ENCODE measurements around the gene PHAF1.

Gene PHAF1

DNA sequence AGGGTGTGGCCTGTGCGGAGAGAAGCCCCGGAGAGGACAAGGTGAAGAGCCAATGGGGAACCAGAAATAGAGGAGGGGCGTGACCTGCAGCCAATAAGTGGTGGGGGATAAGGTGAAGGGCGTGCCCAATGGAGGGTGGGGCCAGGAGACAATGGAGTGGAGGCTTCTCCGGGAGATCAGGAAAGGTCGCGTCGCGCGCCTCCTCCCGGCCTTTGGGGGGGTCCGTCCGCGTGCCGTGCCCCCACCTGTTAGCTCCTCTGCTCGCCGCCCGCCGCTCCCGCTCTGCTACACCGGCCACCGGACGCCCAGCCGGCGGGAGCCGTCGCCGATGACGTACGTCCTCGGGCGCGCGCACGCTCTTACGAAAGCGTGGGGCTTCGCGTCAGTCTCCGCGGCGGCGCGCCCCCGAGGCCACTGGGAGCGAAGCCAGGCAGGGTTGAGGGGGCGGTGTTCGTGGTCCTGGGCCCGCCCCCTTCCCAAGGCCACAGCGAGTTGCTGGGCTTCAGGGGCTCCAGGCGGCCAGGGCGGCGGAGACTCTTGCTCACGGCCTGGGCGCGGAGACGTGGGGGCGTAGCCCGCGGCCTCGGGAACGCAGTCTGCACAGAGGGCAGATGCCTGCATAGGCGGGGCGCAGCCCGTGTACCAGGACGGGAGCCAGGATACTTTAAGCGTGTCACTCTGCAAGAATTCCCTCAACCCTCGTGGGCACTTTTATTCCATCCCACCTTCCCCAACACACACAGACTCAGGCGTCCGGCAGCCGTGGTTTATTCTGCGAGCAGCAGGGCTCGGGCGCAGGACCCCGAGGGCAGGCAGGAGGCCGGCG, 74.1 kb downstream of the PHAF1 start, which contains the start of gene MATCAP1:
Gene MATCAP1 (minus strand): TSS at position 337 of the 826 bp plus-strand sequence. CDS start 3,353 bp downstream, outside the sequence.
- DNase-seq, result peak; percentile 88

GRCh38 chr16:67184453-67184994, 74.8 kb downstream of the PHAF1 start:
- DNase-seq, result no peak

- peak; percentile 80 for DNase-seq
These were observed 75.4 kb downstream of the PHAF1 start for GRCh38 chr16:67184995-67185650.

DNA sequence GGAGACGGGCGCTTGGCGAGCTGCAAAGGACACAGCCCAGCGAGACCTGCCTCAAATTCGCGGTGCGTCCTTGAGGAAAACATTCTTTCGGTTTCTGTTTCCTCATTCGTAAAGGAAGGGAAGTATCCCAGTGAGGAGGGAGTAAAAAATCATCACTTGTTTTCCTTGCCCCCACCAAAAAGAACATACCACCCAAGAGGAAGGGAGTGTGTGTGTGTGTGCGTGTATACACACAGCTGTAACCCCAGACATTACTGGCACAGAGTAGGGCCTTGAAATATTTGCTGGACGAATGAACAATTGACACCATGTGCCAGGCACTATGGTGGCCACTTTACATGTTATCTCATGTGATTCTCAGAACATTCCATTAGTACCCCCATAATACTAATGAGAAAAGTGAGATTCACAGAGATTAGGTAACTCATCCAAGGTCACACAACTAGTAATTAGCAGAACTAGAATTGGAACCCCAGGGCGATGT, 76.0 kb downstream of the PHAF1 start:
- no peak for DNase-seq

GRCh38 chr16:67186550-67186950, 76.8 kb downstream of the PHAF1 start:
- DNase-seq, result no peak

DNA sequence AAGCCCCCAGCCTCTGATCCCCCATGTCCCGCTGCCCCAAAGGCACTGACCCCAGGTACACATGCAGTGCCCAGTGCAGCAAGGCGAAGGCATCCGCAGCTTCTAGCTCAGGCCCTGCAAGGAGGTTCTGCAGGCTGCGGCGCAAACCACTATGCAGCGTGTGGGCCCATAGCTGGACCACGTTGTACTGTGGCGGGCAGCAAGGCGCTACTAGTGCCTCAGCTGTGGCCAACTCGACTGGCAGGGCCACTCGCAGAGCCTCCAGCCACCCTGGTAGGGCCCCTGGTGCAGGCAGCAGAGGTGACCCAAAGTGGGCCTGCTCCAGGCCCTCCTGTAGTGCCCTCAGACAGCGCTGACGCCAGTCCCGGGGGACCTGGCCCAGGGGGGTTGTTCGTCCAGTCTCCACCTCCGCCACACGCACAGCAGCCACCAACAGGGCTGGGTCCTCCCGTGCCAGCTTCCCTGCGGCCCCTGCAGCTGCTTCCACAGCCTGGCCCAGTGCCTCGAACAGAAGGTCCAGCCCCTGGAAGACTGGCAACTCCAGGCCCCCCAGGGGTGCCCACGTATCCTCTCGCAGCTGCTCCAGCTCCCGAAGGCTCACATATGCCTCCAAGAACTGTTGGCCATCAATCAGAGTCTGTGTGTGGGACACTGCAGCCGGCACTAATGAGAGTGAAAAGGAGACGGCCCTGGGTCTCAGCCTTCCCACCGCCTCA, 77.6 kb downstream of the PHAF1 start:
- no peak for DNase-seq

DNA sequence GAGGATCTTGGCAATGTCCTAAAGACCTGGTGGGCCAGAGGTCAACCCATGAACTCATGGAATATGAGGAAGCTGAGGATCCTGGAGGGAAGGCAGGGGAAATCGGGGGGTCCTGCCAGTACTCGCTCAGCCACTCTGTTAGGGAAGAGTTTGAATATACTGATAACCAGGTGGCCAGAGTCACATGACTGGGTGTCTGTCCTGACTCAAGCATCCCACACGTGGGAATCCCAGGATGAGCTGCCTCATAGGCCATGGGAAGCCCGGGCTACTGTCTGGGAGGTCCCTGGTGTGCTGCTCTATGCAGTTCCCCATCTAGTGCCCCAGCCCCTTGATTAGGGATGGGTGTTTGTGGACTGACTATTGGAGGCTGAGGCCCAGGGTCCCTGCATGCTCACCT, 78.6 kb downstream of the PHAF1 start:
- no peak for DNase-seq

- no peak for DNase-seq
These were observed 79.1 kb downstream of the PHAF1 start for GRCh38 chr16:67188798-67189197.

- no peak for DNase-seq
These were observed 80.3 kb downstream of the PHAF1 start, which contains the start of gene EXOC3L1 for GRCh38 chr16:67190041-67190440. EXOC3L1 (minus strand) TSS chr16:67190136; CDS start chr16:67189676, 460 bp downstream.

DNA sequence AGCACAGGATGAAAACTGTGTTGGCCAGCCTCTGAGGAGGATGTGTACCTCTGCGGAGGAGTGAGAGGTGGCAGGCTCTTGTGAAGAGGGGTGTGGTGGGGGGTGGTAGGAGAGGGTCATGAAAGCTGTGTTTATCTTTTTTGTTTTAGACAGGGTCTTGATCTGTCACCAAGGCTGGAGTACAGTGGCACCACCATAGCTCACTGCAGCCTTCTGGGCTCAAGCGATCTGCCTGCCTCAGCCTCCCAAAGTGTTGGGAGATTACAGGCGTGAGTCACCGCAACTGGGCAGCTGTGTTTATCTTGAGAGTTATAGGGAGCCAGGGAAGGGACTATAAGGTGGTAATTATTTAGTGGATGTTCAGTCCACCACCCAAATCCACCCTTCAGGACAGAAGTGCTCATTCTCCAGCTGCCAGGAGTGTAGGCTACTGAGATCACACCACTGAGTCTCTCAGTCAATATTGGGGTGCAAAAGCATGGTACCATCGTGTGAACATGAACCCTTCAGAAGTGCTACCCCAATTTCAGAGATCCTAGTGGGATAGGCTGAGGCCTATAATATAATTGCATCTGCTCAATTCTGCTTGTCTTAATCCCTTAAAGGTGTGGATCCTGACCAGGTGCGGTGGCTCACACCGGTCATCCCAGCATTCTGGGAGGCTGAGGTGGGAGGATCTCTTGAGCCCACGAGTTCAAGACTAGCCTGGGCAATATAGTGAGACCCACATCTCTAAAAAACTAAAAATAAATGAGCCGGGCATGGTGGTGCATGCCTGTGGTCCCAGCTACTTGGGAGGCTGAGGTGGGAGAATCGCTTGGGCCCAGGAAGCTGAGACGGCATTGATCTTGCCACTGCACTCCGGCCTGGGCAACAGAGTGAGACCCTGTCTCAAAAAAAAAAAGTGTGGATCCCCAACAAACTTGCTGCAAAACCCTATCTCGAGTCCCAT, 81.0 kb downstream of the PHAF1 start:
- DNase-seq, result no peak

DNA sequence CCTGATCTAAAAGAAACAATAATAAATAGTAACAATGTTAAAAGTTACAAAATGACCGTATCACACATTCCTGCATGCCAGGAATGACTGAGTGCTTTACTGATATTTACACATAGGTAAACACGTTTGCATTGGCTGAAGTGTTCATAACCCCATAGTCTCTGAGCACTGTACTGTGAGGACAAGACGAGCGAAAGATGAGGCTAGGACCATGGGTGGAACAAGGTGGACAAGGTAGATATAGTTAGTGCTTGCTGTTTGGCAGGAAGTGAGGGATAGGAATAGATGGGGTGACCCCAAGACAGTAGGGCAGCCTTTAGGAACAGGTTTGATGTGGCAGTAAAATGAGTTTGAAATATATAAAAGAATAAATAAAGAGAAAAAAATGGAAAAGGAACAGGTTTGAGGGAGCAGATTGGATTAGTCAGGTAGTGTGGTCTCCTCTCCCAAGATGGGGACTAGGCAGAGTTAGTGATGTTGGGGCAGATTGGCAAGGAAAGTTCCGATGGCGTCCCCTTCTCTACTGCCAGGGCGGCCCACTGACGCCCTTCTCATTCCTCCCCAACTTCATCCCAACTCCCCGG, 81.8 kb downstream of the PHAF1 start:
- DNase-seq, result no peak

DNA sequence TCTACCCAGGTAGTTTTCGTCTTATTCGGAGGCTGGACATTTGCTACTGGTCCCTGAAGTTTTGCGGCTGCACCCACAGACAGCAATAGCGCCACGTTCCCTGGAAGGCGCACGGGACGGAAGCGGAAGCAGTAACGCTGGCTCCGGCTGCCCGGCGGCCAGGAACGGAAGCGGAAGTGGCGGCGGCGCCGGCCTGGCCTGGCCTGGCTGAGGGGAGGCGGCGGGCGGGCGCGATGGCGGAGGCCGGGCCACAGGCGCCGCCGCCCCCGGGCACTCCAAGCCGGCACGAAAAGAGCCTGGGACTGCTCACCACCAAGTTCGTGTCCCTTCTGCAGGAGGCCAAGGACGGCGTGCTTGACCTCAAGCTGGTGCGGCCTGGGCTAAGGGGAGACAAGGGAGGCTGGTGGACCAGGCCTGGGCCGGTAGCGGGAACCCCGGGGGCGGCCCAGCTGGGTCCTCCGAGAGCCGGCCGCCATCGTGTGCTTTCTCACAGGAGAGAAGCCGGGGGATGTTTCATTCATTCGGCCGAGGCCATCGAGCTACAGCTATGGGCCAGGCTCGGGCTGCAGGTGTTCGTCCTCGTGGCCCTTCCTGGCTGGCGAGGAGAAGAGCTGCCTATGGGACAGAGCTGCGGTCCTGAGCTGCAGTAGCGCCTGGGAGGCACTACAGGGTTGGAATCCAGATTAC, 82.4 kb downstream of the PHAF1 start, which contains the start of gene E2F4:
Gene E2F4 (plus strand): TSS at position 161 of the 687 bp plus-strand sequence. CDS start 73 bp downstream, at position 234.
- DNase-seq, result peak; percentile 41

DNA sequence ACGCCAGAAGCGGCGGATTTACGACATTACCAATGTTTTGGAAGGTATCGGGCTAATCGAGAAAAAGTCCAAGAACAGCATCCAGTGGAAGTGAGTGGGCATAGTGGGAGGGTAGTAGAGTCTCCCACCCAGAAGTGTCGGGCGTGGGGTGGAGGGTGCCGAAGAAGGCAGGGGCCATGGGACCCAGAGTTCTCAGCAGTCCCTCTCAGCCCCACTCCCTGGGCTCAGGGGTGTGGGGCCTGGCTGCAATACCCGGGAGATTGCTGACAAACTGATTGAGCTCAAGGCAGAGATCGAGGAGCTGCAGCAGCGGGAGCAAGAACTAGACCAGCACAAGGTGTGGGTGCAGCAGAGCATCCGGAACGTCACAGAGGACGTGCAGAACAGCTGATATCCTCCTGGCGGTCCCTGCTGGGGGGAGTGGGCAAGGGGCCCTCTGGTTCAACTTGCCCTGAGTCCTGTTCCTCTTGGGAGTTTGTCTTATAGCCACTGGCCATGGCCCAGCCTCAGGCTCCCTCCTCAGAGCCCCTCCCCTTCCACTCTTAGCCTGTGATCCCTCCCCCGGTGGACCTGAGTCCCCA, 83.1 kb downstream of the PHAF1 start:
- DNase-seq, result no peak

DNA sequence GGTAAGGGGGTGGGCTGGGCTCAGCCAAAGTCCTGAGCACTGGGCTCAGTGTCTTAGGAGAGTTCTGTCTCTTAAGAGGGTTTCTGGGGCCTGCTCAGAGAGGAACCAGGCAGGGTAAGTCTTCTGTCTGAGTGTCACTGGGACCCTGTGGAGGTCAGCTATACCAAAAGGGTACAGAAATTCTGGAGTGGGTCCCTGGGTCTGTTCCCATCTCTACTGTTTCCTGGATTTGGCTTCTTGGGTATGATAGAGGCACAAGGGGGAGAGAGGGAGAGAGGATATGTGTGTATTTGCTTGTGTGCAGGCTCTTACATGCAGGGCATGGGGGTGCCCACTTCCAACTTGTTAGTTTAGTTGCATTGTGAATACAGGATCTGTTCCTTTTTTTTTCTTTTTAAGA, 83.8 kb downstream of the PHAF1 start:
- no peak for DNase-seq

- no peak for DNase-seq
These were observed 84.5 kb downstream of the PHAF1 start for GRCh38 chr16:67194260-67194659.

DNA sequence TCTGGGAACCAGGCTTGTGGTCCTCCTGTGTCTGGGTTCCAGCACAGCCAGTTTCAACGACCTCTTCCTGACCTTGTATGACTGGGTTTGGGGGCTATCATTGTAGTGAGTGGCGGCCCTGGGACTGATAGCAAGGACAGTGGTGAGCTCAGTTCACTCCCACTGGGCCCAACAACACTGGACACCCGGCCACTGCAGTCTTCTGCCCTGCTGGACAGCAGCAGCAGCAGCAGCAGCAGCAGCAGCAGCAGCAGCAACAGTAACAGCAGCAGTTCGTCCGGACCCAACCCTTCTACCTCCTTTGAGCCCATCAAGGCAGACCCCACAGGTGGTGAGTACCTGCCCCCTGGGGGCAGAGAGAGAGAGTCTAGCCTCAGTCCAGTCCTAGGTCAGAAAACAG, 85.9 kb downstream of the PHAF1 start:
- DNase-seq, result no peak

GRCh38 chr16:67196881-67197280, 87.1 kb downstream of the PHAF1 start:
- no peak for DNase-seq

DNA sequence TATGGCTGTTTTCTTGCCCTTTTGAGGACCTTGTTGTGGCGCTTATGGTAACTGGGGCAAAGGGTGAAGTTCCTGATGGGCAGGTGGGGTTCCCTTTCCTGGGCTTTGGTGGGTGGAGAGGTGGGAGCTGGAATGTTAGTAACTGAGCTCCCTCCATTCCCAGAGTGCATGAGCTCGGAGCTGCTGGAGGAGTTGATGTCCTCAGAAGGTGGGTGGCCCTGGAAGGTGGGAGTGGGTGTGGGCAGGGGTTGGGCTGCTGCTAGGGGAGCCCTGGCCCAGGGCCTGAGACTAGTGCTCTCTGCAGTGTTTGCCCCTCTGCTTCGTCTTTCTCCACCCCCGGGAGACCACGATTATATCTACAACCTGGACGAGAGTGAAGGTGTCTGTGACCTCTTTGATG, 88.0 kb downstream of the PHAF1 start:
- no peak for DNase-seq
